Ascending aorta (tissue), 2 donors: Measurements from ENCODE around the gene LSM3. TPM values are rescaled to one million over a fixed set of nuclear protein-coding genes. Genes with fewer than 3 reads are reported as not detected.
A peak's percentile ranks its signal among the peaks of the same experiment; 100 is the strongest.

Experiments used
- DNase-seq, 2 donors: peaks; one replicate each; pipeline ENCODE4 v3.0.0-alpha.2; 2019; ENCODE audit warnings: low spot score in 2 of 2
- H3K27ac ChIP-seq, 2 donors: fragments of 200-600 bp; sonication (generic); one replicate each; pipeline ENCODE4 v1.5.1; 2016 to 2017; ENCODE audit warnings: mild to moderate bottlenecking in 1 of 2
- H3K27me3 ChIP-seq: fragments of 200-600 bp; sonication (generic); one replicate; pipeline ENCODE4 v1.5.1; 2017
- H3K36me3 ChIP-seq, 2 donors: fragments of 200-600 bp; sonication (generic); one replicate each; pipeline ENCODE4 v1.5.1; 2016
- H3K4me1 ChIP-seq, 2 donors: fragments of 200-600 bp; sonication (generic); one replicate each; pipeline ENCODE4 v1.5.1; 2016 to 2017; ENCODE audit warnings: mild to moderate bottlenecking in 1 of 2
- H3K4me3 ChIP-seq, 2 donors: fragments of 200-600 bp; sonication (generic); one replicate each; pipeline ENCODE4 v1.5.1; 2016 to 2017; ENCODE audit warnings: mild to moderate bottlenecking in 1 of 2
- H3K9me3 ChIP-seq, 2 donors: fragments of 200-600 bp; sonication (generic); one replicate each; pipeline ENCODE4 v1.5.1; 2016
- intact Hi-C: fragments of 100-400 bp; cut with DNase I; formaldehyde crosslinking; loops from one replicate; pipeline ENCODE4 v1.15.1; 2023
- total RNA-seq: library from RNA; depleted of rRNA; stranded (reverse); fragments of >200 nt; gene quantifications from one replicate; pipeline ENCODE4 v1.1.0, GENCODE V29; 2016
- TF ChIP-seq, protein P1 (sequence below), 3 experiments: fragments of 200-600 bp in 2 of 3; fragments of 450-650 bp in 1 of 3; sonication (generic) in 2 of 3; IDR thresholded peaks; one replicate each; pipeline ENCODE4 v1.5.1; 2016 to 2019; ENCODE audit warnings: antibody characterized with exemption in 3 of 3, mild to moderate bottlenecking in 1 of 3, moderate library complexity in 1 of 3

Gene LSM3
- total RNA-seq, 1 donor from 2014 or later, result 3.9 TPM

DNA sequence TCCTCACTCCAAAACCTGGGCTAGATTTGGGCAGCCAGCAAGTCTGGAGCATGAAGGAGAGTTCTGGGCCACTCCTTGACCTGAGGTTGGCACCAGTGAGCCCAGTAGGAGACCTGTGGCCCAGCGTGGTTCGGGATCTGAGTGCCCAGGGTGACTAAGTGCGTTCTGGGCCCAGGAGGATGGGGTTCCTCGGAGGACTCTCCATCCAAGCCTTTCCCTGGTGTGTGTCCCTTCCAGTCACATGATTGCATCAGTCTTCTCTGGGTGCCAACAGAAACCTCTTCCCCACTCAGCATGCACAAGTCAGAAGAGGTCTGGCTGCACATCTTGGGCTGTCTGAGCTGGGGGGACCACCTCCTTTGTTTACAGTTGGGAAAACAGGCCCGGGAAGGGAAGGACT lies 38.8 kb upstream of the LSM3 start:
- intact Hi-C loops, result loop anchor here (5.0 to 10.0 kb wide), 3 partner anchors 265 to 1657 kb away; partner anchors contain the start of genes SLC6A6 and TSEN2
- peaks cover 41 to 71% of the 10 kb centered on the region in 2 donors for H3K36me3 ChIP-seq
- no peaks in the 10 kb centered on the region for H3K27me3 ChIP-seq
- TF ChIP-seq, protein P1, sequence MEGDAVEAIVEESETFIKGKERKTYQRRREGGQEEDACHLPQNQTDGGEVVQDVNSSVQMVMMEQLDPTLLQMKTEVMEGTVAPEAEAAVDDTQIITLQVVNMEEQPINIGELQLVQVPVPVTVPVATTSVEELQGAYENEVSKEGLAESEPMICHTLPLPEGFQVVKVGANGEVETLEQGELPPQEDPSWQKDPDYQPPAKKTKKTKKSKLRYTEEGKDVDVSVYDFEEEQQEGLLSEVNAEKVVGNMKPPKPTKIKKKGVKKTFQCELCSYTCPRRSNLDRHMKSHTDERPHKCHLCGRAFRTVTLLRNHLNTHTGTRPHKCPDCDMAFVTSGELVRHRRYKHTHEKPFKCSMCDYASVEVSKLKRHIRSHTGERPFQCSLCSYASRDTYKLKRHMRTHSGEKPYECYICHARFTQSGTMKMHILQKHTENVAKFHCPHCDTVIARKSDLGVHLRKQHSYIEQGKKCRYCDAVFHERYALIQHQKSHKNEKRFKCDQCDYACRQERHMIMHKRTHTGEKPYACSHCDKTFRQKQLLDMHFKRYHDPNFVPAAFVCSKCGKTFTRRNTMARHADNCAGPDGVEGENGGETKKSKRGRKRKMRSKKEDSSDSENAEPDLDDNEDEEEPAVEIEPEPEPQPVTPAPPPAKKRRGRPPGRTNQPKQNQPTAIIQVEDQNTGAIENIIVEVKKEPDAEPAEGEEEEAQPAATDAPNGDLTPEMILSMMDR (IDR thresholded peaks at IDR 0.05), result no peak
- no peaks in the 10 kb centered on the region for H3K9me3 ChIP-seq
- peak overlapping the region; percentile 31 to 91 for H3K27ac ChIP-seq
- H3K4me1 ChIP-seq, result peaks cover 10 to 50% of the 10 kb centered on the region in 2 donors
- DNase-seq, result peak in 1 of 2 donors; percentile 61
- H3K4me3 ChIP-seq, result no peak overlapping the region

DNA sequence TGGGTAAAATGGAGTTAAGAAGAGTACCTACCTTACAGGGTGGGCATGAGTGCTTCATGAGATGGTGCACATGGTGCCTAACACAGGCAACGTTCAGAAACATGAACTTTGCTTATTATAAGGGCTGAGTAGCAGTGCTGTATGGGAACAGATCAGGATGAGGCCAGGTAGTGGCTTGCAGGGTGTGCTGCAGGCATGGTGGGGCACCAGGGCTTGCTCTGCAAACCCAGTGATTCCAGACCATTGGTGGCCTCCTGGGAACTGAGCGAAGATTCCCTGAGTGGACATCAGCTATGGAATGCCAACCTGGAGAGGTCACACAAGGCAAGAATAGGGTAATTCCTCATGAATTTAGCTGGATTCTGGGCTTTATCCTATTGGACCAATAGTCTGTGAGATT lies 37.9 kb upstream of the LSM3 start:
- Histone ChIP-seq H3K4me3 (no peak overlapping the region), H3K27me3 (no peaks in the 10 kb centered on the region), H3K4me1 (peaks cover 19 to 59% of the 10 kb centered on the region in 2 donors), H3K9me3 (no peaks in the 10 kb centered on the region), H3K27ac (peak overlapping the region; percentile 31 to 91), H3K36me3 (peaks cover 32 to 64% of the 10 kb centered on the region in 2 donors)
- peak in 1 of 2 donors; percentile 60 for DNase-seq
- intact Hi-C loops, result loop anchor here (5.0 to 10.0 kb wide), 3 partner anchors 264 to 1658 kb away; partner anchors contain the start of genes SLC6A6 and TSEN2
- TF ChIP-seq, protein P1 (IDR thresholded peaks at IDR 0.05), result no peak

DNA sequence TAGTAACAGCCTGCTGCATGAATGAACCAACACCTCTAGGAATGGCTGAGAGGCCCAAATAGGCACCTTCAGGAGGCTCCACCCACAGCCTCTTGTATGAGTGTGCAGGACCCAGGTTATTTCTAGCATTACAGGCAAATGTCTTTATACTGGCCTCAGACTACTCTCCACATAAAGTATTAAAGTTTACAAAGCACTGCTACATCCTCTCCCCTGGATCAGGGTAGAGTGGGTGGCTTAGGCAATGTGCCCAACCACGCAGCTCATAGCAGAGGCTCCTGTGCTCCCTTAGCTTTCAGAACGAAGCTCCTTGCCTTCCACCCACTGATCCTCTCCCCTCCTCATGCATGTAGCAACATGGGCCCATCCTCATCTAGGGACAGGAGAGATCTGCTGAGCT lies 37.5 kb upstream of the LSM3 start:
- intact Hi-C loops, result loop anchor here (5.0 to 10.0 kb wide), 3 partner anchors 264 to 1659 kb away; partner anchors contain the start of genes SLC6A6 and TSEN2
- Histone ChIP-seq H3K27ac (peak overlapping the region; percentile 89 to 91), H3K4me1 (peaks cover 21 to 64% of the 10 kb centered on the region in 2 donors), H3K4me3 (no peak overlapping the region), H3K27me3 (no peaks in the 10 kb centered on the region), H3K36me3 (peaks cover 30 to 64% of the 10 kb centered on the region in 2 donors), H3K9me3 (no peaks in the 10 kb centered on the region)
- peak in 1 of 2 donors; percentile 57 for DNase-seq
- TF ChIP-seq, protein P1 (IDR thresholded peaks at IDR 0.05), result no peak

DNA sequence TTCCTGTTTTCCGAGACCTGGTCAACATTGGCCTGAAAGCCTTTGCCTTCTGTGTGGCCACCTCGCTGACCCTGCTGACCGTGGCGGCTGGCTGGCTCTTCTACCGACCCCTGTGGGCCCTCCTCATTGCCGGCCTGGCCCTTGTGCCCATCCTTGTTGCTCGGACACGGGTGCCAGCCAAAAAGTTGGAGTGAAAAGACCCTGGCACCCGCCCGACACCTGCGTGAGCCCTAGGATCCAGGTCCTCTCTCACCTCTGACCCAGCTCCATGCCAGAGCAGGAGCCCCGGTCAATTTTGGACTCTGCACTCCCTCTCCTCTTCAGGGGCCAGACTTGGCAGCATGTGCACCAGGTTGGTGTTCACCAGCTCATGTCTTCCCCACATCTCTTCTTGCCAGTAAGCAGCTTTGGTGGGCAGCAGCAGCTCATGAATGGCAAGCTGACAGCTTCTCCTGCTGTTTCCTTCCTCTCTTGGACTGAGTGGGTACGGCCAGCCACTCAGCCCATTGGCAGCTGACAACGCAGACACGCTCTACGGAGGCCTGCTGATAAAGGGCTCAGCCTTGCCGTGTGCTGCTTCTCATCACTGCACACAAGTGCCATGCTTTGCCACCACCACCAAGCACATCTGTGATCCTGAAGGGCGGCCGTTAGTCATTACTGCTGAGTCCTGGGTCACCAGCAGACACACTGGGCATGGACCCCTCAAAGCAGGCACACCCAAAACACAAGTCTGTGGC lies 36.8 kb upstream of the LSM3 start:
- peaks cover 33 to 64% of the 10 kb centered on the region in 2 donors for H3K36me3 ChIP-seq
- peak overlapping the region; percentile 89 to 91 for H3K27ac ChIP-seq
- TF ChIP-seq, protein P1 (IDR thresholded peaks at IDR 0.05), result no peak
- H3K4me3 ChIP-seq, result no peak overlapping the region
- no peaks in the 10 kb centered on the region for H3K27me3 ChIP-seq
- H3K9me3 ChIP-seq, result no peaks in the 10 kb centered on the region
- intact Hi-C loops, result loop anchor here (5.0 to 10.0 kb wide), 3 partner anchors 263 to 1659 kb away; partner anchors contain the start of genes SLC6A6 and TSEN2
- DNase-seq, result peak in 1 of 2 donors; percentile 64
- peaks cover 27 to 62% of the 10 kb centered on the region in 2 donors for H3K4me1 ChIP-seq

DNA sequence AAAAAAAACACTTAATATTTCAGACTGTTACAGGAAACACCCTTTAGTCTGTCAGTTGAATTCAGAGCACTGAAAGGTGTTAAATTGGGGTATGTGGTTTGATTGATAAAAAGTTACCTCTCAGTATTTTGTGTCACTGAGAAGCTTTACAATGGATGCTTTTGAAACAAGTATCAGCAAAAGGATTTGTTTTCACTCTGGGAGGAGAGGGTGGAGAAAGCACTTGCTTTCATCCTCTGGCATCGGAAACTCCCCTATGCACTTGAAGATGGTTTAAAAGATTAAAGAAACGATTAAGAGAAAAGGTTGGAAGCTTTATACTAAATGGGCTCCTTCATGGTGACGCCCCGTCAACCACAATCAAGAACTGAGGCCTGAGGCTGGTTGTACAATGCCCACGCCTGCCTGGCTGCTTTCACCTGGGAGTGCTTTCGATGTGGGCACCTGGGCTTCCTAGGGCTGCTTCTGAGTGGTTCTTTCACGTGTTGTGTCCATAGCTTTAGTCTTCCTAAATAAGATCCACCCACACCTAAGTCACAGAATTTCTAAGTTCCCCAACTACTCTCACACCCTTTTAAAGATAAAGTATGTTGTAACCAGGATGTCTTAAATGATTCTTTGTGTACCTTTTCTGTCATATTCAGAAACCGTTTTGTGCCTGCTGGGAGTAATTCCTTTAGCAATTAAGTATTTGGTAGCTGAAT lies 35.9 kb upstream of the LSM3 start:
- TF ChIP-seq, protein P1 (IDR thresholded peaks at IDR 0.05), result no peak
- intact Hi-C loops, result loop anchor here (5.0 to 10.0 kb wide), 3 partner anchors 262 to 1660 kb away; partner anchors contain the start of genes SLC6A6 and TSEN2
- Histone ChIP-seq H3K27ac (peak overlapping the region; percentile 89 to 91), H3K27me3 (no peaks in the 10 kb centered on the region), H3K4me1 (peaks cover 31 to 57% of the 10 kb centered on the region in 2 donors), H3K9me3 (no peaks in the 10 kb centered on the region), H3K4me3 (no peak overlapping the region), H3K36me3 (peaks cover 42 to 66% of the 10 kb centered on the region in 2 donors)
- DNase-seq, result peak in 1 of 2 donors; percentile 58
